ENCODE measurements around the gene COL25A1.
"Not testable (repeated sequence)": the region's sequence is repeated elsewhere in the genome, so short reads cannot be mapped to it uniquely, and the experiment has no call there.

The COL25A1 gene

DNA sequence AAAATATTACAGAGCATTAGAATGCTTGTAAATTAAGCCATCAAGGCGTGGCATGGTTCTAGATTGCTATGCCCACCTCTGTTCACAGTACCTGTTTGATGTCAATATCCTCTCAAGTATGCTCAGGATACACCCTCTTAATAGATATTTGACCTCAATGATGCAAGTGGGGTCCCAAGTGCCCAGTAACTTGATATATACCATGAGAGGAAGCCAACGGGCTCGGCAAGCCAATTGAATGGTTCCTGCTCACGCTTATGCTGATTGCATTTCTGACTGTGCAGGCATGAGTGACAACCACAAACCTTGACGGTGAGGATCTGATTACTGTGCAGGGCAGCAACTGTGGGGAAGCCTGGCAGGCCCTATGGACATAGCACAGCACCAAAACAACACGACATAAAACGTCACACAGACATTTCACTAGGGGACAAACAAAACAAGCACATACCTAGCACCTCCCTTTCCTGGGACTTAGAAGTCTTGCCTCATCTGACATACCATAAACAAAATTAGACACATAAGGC lies 360.5 kb downstream of the COL25A1 start:
- DNase-seq = no peak

DNA sequence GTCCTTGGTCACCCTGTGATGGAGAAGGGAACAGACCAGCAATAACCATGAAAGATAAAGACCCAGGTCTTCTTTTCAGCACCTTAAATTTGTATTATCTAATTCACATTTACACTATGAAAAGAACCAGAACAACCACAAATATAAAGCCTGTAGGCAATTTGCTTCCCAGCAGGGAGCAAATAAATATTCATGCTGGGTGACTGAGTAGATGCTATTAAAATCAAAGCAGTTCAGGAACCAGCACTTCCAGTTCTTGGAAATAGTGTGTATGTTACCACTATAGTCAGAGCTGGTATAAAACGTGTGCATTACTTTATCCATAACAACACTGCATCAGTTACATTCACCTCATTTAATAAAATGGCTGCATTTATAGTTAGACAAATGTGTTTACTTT lies 361.8 kb downstream of the COL25A1 start:
- no peak for DNase-seq

DNA sequence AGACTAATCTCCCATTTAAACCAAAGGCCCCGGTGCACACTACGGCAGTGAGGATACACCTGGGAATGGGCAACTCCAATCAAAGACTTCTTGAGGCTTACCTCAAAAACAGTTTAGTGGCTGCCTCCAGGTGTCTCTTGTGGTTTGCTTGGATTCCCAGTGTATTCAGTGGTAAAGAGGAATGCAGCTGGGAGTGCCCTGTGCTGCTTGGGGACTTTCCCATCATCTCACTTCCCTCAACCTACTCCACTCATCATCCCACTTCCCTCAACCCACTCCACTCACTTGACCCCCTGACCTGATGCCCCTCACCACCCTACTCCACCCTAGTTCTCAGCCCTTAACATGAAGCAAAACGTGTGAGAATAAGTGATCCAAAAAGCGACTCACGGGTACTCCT lies 362.3 kb downstream of the COL25A1 start:
- DNase-seq = no peak

DNA sequence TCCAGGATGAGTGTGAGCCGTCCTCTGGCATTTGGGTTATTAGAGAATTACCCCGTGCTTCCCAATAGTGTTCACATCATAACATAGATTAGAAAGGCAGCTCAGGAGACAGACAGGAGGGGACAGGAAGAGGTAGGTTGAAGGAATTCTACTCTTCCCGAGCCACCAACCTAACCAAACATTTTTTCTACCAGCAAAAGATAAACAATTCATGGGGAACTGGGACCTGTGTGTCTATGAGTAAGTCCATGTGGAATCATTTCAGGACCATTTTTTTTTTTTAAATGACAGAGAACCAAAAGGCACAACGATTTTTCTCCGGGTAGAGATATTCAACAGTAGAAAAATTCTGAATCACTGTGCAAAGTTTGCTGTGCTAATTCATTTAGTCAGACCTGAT lies 365.4 kb downstream of the COL25A1 start:
- no peak for DNase-seq

DNA sequence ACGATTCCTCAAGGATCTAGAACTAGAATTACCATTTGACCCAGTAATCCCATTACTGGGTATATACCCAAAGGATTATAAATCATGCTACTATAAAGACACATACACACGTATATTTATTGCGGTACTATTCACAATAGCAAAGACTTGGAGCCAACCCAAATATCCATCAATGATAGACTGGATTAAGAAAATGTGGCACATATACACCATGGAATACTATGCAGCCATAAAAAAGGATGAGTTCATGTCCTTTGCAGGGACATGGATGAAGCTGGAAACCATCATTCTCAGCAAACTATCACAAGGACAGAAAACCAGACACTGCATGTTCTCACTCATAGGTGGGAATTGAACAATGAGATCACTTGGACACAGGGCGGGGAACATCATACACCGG lies 368.5 kb downstream of the COL25A1 start:
- DNase-seq = not testable (repeated sequence)

DNA sequence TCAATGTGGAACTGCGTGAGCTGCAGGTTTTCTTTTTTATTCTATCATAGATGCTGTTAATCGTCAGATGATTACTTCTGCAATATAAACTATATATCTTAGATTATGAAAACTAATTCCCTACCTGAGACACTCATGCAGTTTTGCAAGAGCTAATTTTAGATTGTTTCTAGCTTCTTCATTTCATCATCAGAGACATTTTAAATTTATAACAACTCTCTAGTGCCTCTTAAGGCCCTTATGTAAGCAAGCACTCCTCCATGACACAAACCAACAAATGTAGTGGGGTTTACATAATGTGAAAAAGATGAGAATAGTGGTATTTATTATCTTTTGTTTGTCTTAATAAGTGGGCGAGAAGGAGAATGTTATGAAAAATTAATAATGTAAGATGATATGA lies 369.4 kb downstream of the COL25A1 start:
- no peak for DNase-seq

DNA sequence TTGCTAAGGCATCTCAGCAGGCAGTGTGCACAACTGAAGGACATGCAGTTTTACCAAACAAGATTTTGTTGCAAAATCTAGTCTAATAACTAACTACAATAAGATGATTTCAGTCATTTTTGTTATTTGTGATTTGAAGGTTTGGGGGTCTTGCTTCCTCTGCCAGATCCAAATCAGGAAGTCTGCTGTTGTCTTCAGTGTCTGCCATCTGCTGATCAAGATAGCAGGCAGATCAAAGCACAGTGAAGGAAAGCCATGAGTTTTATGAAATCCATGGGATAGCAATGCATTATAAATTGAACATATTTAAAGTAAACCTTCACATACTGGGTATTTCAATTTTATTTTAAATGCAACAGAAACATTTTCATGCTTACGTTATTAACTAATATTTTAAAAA lies 370.5 kb downstream of the COL25A1 start:
- DNase-seq = no peak

DNA sequence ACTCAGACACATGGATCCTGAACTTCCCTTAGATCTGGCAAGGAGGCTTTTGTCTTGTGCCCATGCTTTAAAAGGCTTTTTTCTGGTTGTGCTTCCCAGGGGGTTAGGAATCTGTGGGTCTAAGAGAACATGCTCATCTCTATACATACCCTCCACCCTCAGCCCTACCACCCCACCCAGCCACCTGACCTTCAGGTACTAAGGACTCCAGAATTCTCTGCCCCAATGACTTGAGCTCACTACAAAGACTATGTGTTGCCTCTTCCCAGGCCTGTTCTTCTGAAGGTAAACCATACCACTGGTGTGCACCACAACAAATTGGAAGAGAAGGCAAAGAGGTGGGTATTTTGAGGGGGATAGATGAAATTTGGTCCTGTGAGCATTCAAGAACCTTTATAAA lies 372.3 kb downstream of the COL25A1 start:
- no peak for DNase-seq

DNA sequence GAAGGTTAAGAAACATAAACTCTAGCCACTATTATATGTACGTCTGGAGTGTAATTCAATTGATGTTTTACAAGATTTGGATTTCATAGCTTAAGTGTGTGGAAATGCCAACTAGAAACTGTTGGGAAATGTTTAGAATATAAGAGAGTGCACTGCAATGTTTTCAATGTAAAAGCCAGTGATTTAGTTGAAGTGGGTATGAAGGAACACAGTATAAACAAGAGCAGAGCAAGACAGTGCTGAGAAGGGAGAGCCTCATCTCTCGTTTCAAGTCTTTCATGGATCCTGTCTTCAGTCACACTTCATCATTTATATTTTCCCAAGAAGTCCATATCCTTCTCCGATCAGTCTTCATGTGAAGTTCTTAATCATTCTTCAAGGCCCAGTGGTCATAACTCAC lies 375.7 kb downstream of the COL25A1 start:
- no peak for DNase-seq

DNA sequence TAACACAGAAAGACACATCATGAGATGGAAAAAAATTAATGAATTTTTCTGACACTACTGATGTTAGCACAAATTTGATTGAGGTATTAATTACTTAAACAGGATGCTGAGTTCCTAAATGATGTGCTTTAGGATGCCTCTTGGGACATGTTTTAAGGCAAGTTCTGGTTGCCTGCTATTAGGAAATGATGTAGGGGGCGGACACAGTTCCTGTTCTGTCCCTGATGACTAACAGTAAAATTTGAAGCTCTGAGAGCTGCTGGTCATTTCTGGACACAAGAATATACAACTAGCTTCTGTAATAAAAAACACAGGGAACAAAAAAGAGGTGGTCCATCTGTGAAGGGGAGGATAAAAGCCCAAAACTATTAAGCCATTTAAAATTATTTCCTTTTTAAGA lies 376.4 kb downstream of the COL25A1 start:
- no peak for DNase-seq

DNA sequence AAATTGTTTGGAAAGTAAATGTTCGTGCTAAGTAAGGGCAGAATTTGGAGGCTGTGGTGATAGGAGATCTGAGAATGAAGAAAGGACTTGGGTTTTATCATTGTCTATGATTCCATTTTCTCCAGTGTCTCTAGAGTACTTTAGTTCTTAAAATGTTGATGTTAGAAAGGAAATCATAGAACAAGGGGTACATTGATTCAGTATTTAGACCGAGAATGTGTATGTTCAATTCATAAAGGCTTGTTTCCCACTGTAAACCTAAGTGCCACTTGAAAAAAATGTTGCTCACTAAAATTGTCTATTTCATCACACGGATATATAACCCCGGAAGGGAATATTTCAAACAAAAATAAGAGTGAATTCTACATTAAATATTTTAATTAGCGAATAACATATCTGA lies 380.3 kb downstream of the COL25A1 start:
- no peak for DNase-seq

DNA sequence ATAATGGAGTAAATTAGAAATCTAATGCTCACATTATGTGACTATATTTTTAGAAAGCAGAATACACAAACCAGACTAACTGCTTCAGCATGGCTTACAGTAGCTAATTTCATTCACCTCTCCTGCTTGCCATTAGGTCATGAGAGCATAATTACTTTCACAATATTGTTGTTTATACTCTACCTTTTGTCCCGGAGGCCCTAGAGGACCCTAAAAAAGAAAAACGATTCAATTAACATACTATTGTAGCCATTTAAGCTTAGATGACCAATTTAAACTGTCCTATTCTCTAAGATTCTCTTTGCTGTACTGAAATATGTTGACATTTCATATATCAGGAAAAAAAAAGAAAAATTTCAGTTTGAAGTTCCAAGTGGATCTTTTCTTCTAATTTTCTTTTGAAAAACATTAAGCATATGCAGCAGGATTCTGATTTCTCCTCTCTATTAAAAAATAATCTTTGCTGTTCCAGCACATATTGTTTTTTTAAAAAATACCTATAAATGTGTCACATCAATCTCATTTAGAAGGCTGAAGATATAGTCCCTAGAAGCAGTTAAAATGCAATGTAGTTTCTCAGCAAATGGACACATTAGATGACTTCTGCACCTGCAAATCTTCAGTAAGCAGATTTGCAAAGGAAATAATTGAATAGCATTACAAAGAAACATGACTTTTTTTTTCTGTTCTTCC lies 381.9 kb downstream of the COL25A1 start:
- no peak for DNase-seq

DNA sequence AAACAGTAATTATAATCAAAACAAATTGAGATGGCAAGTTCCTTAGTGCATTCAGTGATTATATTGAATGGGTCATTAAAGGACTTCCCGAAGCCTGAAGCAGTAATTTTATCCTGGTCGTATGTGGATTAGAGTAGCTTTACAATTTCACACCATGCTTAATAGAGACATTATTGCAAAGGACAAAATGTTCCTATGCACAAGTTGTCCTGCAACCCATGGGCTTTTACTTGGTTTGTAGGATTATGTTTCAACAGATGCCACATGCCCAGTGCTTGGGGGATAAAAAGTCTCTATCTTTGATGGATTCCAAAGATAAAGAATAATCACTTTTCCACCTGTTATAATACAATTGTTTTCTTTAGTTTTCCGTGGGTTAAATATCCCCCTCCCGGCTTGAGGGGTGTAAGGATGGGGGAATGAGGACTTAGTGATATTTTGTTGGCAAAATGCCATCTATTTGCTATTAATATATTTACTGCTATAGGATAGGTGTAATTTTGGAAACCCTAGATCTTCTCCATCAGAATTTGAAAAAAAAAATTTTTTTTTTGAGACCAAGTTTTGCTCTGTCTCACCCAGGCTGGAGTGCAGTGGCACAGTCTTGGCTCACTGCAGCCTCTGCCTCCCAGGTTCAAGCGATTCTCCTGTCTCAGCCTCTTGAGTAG lies 383.1 kb downstream of the COL25A1 start:
- no peak for DNase-seq

DNA sequence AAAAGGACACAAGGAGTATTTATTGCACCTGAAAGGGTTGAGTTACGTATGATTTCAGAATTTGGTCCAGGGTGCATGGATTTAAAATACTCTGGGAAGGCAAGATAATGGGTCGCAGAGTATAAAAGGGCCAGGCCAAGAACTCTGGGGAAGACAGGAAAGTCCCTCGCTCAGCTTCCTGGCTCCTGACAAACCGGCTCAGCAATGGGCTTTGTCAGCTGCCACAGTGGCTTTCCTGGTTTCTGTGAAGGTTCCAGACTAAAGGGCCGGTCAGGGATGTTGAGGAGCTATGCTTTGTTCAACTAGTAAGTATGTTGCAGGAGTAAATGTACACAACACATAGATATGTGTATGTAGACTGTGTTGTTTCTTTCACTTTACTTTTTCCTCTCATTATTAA lies 385.2 kb downstream of the COL25A1 start:
- DNase-seq = no peak

DNA sequence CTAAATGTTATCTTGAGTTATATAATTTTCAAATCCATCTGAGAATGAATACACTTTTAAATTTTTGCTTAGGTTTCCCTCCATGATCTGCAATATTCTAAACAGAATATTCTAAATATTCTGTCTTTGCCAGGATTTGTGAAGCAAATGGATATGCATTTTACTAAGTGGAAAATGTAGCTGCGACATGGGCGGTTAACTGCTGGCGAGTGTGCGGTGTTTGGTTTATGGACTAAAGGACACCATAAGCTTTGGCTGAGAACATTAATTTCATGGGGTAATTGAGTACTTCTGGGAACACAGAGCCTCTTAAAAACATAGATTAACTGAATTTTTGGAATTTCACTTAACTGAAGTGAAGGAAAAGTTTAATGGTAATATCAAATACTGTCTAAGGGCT lies 385.8 kb downstream of the COL25A1 start:
- no peak for DNase-seq

DNA sequence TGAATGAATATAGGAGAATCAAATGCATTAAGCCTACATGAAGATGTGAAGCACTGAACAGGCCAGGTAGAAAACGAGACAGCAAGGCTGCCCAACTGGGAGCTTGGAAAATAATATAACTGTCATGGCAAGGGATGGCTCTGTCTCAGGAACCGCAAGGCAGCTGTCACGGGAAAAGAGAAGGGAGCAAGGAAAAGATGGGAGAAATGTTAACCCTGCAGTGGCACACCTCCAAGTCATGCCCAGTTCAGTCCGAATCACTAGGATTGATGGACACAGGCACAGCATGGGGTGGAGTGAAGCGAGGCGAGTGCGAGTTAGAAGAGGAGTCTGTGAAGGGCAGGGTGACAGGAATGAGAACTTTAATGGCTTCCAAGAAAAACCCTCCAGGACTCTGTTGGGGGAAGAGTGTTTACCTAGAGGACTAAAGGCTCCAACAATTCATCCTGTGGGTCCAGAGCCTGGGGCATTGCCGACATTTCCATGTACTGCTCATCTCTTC lies 395.5 kb downstream of the COL25A1 start:
- no peak for DNase-seq

DNA sequence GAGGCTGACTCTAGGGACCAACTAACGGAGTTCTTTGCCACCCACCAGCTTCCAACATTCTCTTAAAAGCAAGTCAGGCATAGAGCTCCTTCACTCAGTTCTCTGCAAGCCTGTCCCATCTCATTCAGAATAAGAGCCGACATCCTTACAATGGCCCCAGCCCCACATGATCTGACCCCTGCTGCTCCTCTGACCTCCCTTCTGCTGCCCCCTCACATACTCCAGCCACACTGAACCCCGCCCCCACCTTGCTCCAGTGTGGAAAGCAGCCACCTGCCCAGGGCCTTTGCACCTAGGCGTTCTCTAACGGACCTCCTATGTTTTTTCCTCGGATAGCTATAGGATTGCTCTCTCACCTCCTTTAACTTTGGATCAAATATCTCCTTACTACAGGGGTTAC lies 396.5 kb downstream of the COL25A1 start:
- DNase-seq = no peak

DNA sequence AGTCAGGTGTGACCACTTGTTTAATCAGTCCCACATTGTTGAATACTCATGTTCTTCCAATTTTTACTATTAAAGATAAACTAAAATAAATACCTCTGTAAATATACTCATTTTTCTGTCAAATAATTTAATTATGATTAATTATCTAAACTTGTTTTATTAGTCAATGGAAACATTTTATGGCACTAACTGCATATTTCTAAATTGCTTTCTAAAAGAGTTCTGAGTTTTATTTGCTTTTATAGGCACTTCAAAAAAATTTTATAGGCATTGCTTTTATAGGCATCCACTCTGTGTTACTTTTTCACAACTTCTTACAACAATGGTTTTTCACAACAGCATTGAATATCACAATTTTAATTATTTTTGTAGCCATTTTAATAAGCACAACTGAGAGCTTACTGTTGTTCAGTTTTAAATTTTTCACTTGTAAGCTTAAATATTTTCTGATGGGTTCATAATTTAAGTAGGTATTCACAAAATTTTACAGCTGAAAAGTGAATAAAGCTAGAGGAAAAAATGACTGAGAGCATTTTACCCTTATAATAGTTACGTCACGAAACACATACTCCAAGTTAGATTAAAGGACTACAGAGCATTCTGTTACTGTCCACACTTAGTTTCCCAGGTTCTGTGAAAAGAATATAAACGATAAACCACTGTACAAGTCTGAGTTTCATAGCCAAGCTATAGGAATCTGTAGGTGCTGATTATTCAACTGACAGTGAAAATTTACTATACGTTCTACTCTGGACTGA lies 398.8 kb downstream of the COL25A1 start:
- DNase-seq = no peak

DNA sequence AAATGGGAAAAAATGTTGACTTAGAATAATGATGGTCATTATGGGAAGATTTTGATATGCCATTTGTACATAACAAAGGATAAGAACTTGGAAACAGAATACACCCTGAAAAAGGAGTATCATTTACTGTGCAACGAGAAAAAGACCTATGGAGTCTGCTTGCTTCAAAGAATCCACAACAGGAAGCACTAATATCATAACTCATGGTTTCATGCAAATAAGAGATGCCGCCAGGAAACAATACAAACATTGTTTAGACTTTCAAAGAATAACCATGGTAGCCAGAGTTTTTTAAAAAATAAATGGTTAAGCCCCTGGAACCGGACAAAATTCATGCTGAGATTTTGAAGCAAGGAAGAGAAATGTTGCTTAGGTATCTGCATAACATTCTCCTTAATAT lies 399.7 kb downstream of the COL25A1 start:
- no peak for DNase-seq

DNA sequence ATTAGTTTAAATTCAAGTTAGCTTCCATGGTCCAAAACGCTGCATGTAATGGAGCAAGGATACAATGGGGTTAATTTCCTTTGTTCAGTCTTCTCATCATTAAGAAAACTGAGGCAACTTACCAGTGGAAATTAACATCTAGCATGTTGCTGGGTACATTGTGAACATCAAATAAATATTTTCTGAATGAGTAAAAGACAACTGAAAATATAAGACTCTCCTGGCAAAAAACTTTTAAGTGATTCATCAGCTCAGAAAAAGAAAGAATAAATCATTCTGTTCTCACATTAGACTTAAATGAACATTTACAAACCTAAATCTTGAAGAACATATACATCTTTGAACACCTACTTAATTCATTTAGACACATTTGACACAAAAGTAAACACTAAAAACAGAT lies 401.2 kb downstream of the COL25A1 start:
- no peak for DNase-seq

DNA sequence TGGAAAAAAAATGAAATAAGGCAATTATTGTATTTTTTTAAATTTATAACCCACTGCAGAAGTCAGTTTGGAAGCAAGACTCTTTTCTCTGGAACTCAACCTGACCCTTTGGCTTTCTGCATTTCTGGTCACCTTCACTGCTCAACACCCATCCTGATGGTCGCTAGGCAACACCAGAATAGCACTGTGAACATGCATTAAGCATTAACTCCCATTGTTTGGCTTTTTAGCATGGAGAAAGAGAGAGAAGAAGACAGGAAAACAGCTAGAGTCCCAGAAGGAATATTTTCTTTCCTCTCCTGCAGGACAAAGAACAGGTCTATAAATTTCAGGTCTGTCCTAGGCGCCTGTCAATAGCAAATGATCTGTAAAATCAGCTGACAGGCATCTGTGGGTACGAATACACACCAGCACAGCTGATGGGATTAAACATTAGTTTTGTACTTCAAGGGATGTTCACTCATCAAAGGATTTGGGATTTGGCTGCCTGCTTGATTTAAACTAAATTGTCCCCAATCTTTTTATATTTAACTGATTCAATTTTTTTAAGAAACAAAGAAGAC lies 402.4 kb downstream of the COL25A1 start:
- DNase-seq = no peak

DNA sequence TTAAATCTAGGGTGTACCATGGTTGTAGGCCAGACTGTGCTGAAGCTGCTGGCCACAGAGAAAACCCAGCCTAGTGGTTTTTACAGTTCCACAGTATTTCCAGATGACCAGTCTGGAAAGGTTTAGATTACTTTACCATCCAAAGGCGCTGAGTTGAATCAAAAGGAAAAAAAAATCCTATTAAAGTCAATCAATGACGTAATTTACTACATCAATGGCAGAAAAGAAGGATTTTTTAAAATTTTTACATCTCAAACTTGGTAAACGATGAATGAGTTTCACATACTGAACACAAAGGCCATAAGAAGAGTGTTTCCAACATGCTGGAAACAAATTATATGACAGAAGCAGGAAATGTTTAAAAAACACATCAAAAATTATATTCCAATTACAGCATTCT lies 409.0 kb downstream of the COL25A1 start:
- no peak for DNase-seq

DNA sequence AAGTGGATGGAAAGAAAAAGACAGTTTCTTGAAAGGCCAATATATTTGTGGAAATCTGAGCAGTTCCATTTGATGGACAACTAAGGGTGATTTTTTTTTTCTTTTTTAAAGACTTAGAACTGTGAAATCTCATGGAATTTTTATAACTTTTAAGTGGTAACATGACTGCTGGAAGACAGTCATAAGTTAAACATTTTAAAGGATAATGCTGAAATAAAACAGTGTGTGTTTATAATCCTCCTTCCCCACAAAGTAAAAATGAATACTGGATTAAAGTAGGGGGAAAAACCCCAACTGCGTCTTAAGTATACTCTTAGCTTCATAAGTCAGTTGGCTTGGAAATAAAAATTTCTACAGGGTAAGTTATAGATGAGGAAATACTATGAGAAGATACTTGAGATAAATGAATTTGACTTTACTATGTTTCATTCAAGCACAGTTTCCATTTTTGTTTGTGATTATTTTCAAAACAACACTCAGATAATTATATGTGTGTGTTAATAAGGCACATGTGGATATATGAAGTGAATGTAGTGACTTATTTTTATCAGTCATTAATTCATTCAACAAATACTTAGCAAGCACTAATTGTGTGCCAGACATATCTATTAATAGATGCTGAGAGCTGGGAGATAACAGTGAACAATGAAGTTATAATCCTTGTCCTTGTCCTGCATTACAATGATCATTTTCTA lies 410.4 kb downstream of the COL25A1 start:
- DNase-seq = no peak
